Measurements from ENCODE around the gene SLC46A3.
A peak's percentile ranks its signal among the peaks of the same experiment; 100 is the strongest.

Gene SLC46A3

DNA sequence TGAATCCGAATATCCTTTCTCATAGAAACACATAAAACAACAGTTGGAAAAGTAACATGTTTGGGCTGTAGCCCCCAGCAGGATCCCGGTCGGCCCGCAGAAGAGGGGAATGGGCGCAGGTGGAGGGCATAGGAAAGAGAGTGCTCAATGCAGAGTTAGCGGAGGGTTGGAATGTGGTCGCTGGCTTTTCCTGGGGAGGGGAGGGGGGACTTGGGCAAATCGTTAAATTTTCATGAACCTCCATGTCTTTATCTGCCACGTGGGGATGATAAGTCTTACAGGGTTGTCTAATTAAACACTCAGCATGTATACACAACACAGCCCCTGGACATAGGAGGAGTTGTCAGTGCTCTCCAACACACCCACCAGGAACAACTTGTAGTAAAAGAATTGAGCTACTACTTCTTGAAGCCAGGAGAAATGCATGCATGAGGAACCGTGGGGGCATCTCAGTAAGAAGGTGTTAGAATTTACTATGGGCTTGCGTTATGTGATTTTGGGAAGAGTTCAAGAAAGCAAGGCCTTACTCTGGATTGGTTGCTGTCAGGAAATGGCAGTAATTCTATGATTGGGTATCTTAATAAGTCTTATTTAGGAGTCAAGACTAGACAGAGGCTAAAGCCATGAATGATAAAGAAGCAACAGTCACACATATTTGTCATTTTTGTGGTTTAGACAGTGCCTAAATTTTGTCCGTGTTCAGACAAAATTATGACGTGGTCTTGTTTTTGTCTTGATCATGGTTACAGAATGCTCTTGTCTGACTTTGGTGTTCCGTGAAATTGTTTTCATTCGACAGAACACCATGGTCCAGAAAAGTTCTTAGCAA is 671 bp upstream of the SLC46A3 start:
- DNase-seq (ENCODE audit: low read depth, low spot score): peak; percentile 68
- peak overlapping the region; percentile 75 for H3K4me3 ChIP-seq (ENCODE audit: low read depth, low read length)
- in situ Hi-C loops (cut with HindIII; ENCODE audit: low sequenced_read_pairs): no loop called here

GRCh38 chr13:28718196-28718542 is 601 bp downstream of the SLC46A3 start:
- H3K4me3 ChIP-seq (ENCODE audit: low read depth, low read length): peak overlapping the region; percentile 75
- DNase-seq (ENCODE audit: low read depth, low spot score): no peak
- in situ Hi-C loops (cut with HindIII; ENCODE audit: low sequenced_read_pairs): no loop called here
- TF ChIP-seq, protein P1, sequence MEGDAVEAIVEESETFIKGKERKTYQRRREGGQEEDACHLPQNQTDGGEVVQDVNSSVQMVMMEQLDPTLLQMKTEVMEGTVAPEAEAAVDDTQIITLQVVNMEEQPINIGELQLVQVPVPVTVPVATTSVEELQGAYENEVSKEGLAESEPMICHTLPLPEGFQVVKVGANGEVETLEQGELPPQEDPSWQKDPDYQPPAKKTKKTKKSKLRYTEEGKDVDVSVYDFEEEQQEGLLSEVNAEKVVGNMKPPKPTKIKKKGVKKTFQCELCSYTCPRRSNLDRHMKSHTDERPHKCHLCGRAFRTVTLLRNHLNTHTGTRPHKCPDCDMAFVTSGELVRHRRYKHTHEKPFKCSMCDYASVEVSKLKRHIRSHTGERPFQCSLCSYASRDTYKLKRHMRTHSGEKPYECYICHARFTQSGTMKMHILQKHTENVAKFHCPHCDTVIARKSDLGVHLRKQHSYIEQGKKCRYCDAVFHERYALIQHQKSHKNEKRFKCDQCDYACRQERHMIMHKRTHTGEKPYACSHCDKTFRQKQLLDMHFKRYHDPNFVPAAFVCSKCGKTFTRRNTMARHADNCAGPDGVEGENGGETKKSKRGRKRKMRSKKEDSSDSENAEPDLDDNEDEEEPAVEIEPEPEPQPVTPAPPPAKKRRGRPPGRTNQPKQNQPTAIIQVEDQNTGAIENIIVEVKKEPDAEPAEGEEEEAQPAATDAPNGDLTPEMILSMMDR (IDR thresholded peaks at IDR 0.05; ENCODE audit: low read depth, low read length): no peak

More for the DNA sequence above, 671 bp upstream of the SLC46A3 start:
- TF ChIP-seq, protein P1 (IDR thresholded peaks at IDR 0.05; ENCODE audit: low read depth, low read length): no peak

DNA sequence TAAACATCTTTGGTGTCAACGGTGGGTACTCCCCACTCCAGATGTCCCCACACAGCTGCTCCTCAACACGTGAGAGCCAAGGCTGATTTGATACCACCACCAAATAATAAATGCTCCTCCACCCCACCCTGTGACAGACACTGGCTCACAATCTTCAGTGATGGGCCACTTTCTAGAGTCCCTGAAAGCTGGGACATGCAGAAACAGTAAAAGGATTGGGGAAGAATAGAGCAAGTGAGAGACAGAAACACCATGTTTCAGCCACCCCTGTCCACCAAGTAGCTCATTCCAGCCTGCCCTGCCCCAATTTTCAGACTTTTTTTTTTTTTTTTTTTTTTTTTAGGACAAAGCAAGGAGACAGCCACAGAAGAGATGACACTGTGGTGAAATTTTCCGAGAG is 1.6 kb downstream of the SLC46A3 start:
- in situ Hi-C loops (cut with HindIII; ENCODE audit: low sequenced_read_pairs): no loop called here
- H3K4me3 ChIP-seq (ENCODE audit: low read depth, low read length): no peak overlapping the region
- TF ChIP-seq, protein P1 (IDR thresholded peaks at IDR 0.05; ENCODE audit: low read depth, low read length): no peak
- no peak for DNase-seq (ENCODE audit: low read depth, low spot score)

- DNase-seq (ENCODE audit: low read depth, low spot score): peak; percentile 46
- TF ChIP-seq, protein P1 (IDR thresholded peaks at IDR 0.05; ENCODE audit: low read depth, low read length): no peak
- in situ Hi-C loops (cut with HindIII; ENCODE audit: low sequenced_read_pairs): no loop called here
- no peak overlapping the region for H3K4me3 ChIP-seq (ENCODE audit: low read depth, low read length)
Observed at GRCh38 chr13:28716511-28716910, 2.3 kb downstream of the SLC46A3 start.

DNA sequence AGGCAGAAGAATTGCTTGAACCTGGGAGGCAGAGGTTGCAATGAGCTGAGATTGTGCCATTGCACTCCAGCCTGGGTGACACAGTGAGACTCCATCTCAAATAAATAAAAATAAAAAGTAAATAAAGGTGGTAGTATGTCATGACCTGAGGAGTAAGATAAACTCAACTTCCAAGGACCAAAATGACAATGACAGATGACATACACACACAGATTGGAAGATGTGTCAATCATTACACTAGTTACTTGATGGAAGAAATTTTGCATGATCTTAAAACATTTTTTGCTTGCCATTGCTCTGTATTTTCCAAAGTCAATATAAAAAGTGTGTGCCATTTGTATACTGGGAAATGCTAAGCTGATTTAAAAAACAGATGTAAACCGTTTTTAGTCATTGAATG is 4.1 kb downstream of the SLC46A3 start:
- H3K4me3 ChIP-seq (ENCODE audit: low read depth, low read length): no peak overlapping the region
- DNase-seq (ENCODE audit: low read depth, low spot score): no peak
- in situ Hi-C loops (cut with HindIII; ENCODE audit: low sequenced_read_pairs): no loop called here
- TF ChIP-seq, protein P1 (IDR thresholded peaks at IDR 0.05; ENCODE audit: low read depth, low read length): no peak

- TF ChIP-seq, protein P1 (IDR thresholded peaks at IDR 0.05; ENCODE audit: low read depth, low read length): no peak
- H3K4me3 ChIP-seq (ENCODE audit: low read depth, low read length): no peak overlapping the region
- in situ Hi-C loops (cut with HindIII; ENCODE audit: low sequenced_read_pairs): no loop called here
- no peak for DNase-seq (ENCODE audit: low read depth, low spot score)
Observed at GRCh38 chr13:28710161-28710560, 8.6 kb downstream of the SLC46A3 start.
